NCI-H2029 treated with DMSO at 0.1 percent for 48 hours (cell line): ENCODE results near the gene EMC6.

Experiments
- DNase-seq: peaks from one replicate; lab custom pipeline; 2025; lab: John Stamatoyannopoulos, UW

EMC6 gene

GRCh38 chr17:3710951-3711383 is 42.4 kb downstream of the EMC6 start:
- DNase-seq: no peak

GRCh38 chr17:3712811-3713463 is 44.3 kb downstream of the EMC6 start:
- DNase-seq: no peak

DNA sequence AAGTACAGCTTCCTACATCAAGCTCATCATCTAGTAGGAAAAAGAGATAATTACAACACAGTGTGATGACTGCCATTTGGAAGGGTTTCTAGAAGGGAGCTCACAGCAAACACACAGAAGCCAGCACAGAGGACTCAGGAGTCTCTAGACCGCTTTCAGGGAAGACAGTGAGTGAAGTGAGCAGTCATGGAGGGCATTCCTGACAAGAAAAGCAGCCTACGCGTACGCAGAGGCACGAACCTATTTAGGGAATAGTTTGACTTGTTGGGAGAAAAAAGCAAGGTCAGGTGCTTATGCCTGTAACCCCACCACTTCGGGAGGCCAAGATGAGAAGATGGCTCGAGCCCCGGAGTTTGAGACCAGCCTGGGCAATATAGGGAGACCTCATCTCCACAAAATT is 46.7 kb downstream of the EMC6 start:
- DNase-seq: no peak

GRCh38 chr17:3718201-3718600 is 49.6 kb downstream of the EMC6 start:
- DNase-seq: no peak

DNA sequence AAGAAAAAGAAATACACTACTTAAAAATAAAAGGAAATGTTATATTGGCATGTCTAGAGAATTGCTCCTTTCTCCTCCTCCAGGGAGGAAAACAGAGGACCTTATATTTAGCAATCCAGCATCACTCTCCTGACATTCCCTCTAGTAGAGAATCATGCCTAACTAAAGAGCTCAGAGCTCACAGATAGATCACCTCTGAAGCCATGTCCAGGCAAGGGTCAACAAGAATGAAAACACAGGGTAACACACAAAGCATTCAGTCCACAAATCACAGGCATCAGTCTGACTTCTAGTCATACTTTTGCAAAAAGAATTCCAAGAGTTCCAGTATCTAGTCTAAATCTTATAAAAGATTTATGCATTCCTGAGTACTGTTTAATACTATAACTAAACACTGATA is 50.7 kb downstream of the EMC6 start:
- no peak for DNase-seq
